ENCODE data around the gene SHTN1.

Gene SHTN1, protein sequence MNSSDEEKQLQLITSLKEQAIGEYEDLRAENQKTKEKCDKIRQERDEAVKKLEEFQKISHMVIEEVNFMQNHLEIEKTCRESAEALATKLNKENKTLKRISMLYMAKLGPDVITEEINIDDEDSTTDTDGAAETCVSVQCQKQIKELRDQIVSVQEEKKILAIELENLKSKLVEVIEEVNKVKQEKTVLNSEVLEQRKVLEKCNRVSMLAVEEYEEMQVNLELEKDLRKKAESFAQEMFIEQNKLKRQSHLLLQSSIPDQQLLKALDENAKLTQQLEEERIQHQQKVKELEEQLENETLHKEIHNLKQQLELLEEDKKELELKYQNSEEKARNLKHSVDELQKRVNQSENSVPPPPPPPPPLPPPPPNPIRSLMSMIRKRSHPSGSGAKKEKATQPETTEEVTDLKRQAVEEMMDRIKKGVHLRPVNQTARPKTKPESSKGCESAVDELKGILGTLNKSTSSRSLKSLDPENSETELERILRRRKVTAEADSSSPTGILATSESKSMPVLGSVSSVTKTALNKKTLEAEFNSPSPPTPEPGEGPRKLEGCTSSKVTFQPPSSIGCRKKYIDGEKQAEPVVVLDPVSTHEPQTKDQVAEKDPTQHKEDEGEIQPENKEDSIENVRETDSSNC

DNA sequence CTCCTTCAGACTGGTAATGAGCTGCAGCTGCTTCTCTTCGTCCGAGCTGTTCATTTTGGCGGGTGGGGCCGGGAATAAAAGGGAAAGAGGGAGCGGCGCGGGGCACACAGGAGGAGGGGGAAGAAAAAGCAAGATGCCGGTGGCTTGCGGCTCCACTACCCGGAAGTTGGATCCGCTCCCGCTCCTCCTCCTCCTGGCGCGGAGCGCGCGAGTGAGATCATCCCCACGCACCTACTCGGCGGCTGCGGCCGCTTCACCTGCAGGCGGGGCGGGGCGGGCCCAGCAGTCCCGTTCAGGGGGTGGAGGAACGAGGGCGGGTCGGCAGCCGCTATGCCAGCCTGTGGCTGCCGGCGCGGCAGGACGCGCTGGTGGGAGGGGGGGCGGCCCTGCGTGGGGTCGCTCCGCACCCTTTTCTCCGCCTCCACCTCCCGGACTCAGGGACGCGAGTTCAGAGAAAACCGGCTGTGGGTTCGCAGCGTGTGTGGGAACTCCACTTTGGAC is at the start of gene SHTN1:
SHTN1 (minus strand) TSS at position 162 of the 501 bp plus-strand sequence; CDS start at position 54, 108 bp downstream.
- peak in 2 of 3 donors; percentile 12 to 14 for DNase-seq (ENCODE audit: low read depth in 2 of 3, low spot score in 1 of 3)

DNA sequence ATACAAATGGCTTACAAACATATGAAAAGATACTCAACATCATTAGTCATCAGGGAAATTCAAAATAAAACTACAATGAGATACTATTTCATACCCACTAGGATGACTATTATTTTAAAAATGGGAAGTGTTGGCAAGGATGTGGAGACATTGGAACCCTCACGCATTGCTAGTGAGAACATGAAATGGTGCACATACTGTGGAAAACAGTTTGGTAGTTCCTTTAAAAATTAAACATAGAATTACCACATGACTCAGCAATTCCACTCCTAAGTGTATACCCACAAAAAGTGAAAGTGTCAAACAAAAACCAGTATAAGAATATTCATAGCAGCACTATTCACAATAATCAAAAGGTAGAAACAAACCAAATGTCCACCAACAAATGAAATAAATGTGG is 48.5 kb upstream of the SHTN1 start:
- DNase-seq (ENCODE audit: low read depth in 2 of 3, low spot score in 1 of 3), result no peak

DNA sequence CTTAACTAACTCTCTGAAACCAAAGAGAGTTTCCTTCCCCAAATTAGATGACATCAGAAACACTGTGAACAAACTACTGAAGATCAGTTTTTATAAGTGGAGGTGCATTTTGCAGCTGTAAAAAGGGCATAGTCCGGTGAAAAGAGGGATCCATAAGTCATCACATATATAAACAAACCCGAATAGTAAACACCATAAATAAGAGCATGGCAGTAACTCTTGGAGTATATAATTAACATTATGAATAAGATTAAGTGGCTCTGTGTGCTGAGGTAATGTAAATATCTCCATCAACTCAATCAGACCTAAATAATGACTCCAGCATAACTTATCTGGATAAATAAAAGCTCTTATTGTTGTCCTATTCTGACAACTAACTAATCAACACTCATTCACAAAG is 43.0 kb upstream of the SHTN1 start:
- no peak for DNase-seq (ENCODE audit: low read depth in 2 of 3, low spot score in 1 of 3)

DNA sequence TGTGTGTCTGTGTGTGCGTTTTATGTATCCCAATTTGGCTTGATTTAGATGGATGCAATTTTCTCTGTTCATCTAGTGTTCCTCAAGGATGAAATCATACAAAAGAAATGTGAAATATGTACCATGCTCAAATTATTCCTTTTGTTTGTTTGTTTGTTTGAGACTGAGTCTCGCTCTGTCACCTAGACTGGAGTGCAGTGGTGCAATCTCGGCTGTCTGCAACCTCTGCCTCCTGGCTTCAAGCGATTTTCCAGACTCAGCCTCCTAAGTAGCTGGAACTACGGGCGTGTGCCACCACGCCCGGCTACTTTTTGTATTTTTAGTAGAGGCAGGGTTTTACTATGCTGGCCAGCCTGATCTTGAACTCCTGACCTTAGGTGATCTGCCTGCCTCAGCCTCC is 11.3 kb upstream of the SHTN1 start:
- DNase-seq (ENCODE audit: low read depth in 2 of 3, low spot score in 1 of 3), result no peak

DNA sequence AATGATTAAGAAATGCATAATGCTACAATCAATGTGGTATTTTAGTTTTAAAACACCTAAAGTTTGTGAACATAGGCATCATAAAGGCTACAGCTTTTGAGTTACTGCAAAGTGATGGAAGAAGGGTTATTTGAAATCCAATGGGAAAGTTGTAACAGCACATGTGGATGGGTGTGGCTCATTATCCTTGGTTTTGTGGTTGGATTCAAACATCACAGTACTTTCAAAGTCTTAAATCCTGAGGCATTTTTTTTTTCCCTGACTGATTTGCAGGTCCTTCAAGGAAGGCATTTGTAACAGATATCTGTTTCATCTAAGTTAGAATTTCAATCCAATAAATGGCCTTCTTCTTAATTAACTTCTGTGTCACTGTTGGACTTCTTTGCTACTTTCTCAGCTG is 9.8 kb upstream of the SHTN1 start:
- no peak for DNase-seq (ENCODE audit: low read depth in 2 of 3, low spot score in 1 of 3)

DNA sequence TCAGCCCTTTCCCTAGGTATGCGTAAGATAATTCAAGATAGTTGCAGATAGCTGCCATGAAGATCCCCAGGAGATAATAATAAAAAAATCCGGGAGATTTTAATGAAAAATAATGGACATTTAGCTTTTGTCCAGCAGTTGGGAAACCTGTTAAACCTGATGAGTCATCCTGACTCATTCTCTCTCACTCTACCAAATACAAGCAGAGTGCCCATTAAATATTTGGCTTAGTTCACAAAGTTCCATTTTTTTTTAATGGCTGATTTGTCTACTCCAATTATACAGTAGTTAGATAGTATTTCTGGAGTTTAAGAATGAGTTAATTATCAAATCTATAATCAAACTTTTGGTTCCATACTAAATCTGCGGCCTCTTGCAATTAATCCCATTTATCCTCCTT is 2.1 kb upstream of the SHTN1 start:
- DNase-seq (ENCODE audit: low read depth in 2 of 3, low spot score in 1 of 3), result no peak

DNA sequence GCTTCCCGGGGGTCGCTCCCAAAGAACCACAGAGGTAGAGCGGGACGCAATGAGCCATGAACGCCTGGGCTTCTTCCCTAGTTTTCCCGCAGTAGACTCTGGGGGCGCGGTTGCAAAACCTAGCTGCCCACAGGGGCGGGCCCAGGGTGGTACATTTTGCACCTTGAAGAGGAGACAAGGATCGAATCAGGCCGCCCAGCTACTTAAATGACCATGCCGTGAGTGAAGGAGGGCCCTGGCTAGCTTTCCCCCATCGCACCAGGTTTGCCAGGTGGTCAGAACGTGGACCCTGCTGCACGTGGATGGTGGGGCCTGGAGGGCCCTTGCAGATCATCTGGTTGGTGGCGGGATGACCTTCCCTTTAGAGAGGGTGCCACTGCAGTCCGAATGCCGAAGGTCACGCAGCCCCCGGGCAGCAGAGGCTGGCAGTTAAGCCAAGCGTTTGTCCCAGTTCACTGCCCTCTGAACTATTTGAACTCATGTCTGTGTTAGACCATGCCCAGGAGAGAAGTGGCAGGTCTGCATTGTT is 604 bp upstream of the SHTN1 start:
- DNase-seq (ENCODE audit: low read depth in 2 of 3, low spot score in 1 of 3), result no peak

DNA sequence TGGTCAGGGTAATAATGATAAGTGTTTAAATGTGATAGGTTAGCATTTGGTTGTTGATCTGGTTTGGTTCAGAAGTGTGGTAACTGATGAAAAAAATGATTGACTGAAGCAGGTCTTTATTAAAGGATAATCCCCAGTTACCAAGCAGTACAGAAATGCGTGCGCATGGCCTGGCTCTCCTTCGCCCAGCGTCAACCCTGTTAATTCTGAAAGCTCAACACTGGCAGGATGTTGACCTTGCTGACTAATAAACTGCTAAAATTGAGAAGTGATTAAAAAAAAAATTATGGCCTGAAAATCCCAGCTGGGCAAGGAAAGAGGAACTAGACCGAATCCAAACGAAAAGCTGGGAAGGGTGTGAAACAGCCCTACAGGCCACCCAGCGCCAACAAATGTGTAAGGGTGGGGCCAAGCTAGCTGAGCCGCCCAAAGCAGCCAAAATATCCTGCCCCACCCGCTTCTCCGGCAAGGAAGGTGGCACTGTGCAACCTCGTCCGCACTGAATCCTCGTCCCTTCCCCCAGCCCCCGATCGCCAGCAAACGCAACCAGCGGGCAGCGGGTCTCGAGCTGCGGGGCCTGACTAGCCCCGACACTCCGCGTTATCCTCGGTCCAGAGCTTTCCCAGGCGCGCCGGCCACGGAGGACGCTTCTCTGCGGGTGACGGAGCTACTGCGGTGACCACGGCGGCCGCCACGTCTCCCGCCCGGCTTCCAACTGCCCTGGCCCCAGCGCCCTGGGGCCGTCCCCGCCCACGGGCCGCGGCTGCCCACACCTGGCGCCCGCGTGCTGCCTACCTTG is 561 bp downstream of the SHTN1 start:
- peak in 1 of 3 donors; percentile 0 for DNase-seq (ENCODE audit: low read depth in 2 of 3, low spot score in 1 of 3)

DNA sequence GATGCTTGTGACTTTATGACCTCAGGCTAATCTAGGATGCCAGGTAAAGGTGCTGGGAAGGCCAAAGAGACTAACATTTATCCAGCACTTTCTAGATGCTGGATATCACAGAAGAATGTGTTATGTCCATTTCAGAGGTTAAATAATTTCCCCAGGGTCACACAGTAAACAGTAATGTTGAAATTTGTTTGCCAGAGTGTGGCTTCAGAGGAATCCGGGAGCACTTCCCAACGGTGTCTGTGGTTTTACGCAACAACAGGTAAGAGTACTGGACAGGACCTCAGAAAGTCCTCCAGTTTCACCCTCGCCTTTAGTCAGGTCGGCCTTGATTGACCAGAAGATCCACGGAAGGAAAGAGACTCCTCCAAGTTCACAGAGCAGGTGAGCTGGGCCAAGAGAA is 1.7 kb downstream of the SHTN1 start:
- no peak for DNase-seq (ENCODE audit: low read depth in 2 of 3, low spot score in 1 of 3)

DNA sequence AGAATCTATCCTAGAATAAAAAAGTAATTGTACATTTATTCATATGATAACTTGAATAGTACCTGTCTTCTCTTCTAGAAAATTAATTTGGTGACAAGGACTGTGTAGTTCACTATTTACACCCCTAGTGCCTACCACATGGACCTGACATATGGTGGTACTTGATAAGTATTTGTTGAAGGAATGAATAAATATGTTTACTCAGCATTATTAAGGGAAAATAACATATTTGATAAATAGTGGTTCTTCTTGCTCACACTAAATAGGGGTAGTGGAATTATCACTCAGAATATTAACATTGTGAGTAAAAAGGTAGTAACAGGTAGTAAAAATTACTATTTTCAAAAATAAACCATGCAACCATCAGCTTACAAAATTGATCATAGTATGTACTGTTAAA is 2.8 kb downstream of the SHTN1 start:
- DNase-seq (ENCODE audit: low read depth in 2 of 3, low spot score in 1 of 3), result no peak

DNA sequence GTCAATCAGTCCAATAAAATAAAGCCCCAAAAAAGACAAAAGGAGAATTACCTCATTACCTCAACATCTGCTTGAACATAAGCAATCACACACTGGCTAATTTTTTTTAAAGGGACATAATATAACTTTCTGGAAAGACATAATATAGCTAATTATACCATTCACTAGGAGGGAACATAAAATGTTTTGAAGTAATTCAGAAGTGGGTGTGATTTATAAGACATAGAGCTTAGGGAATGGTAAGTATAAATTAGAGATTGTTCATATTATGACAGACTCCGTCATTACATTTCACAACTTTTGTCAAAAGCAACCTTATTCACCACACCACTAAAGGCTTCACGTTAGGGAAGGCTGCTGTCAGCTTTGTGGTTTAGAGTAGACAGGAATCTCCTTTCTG is 3.8 kb downstream of the SHTN1 start:
- DNase-seq (ENCODE audit: low read depth in 2 of 3, low spot score in 1 of 3), result no peak

DNA sequence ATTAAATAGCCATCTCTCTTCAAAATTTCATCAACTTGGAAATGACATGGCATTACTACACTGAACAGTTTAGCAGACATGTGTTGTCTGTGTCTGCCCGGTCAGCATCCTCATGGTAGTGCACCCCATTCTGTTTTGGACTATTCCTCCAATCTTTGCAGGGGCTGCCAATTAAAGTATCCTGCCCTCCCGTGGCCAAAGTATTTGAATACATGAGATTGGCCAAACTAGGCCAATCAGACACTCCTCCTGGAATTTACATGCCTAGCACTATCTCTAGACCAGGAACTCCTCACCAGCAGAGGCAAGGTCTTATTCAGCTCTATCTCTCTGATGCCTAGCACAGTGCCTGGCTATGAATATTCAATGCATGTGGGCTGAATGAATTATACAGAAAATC is 4.4 kb downstream of the SHTN1 start:
- no peak for DNase-seq (ENCODE audit: low read depth in 2 of 3, low spot score in 1 of 3)

DNA sequence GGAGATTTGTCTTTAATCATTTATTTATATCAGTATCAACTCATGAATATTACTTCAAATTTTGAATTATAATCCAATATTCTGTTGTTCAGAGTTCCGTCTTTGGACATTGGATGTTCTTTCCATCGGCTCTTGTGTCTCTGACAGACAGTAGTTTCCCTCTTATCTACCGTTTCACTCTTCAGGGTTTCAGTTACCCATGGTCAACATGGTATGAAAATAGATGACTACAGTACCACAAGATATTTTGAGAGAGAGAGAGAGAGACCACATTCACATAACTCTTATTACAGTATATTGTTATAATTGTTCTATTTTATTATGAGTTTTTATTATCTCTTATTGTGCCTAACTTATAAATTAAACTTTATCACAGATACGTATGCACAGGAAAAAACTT is 6.8 kb downstream of the SHTN1 start:
- DNase-seq (ENCODE audit: low read depth in 2 of 3, low spot score in 1 of 3), result no peak

DNA sequence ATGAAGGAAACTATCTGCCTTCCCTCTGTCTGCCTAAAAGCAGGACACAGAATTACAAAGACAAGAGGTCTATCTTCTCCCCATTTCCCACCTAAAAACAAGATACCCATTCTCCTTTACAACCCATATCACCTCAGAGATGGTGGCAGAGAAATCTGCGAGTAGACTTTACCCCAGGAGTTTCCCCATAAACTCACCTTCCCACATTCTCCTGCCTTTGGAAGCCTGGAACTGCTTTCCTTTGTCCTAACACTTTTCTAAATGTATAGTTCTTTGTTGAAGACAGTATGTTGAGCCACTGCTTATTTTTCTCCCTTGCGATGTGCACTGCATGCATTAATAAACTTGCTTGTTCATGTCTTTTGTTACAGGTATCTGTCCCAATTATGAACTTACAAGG is 8.0 kb downstream of the SHTN1 start:
- DNase-seq (ENCODE audit: low read depth in 2 of 3, low spot score in 1 of 3), result no peak

DNA sequence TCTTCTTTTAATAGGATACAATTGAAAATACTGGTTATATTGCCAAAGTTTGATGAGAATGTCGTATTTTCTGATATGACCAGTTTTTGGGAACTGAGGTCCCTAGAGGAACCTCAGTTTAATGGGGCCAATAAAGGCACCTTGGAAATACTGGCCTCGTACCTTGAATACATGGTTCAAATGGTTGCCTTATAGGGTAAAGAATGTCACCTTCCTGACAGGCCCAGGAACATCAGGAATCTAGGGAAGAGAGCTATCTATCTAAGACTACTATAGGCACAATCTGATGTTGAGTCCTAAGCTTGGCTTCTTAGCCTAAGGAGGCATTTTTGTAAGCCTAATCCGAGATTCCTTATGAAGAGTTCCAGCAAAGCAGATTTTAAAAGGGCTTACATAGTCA is 9.3 kb downstream of the SHTN1 start:
- no peak for DNase-seq (ENCODE audit: low read depth in 2 of 3, low spot score in 1 of 3)

DNA sequence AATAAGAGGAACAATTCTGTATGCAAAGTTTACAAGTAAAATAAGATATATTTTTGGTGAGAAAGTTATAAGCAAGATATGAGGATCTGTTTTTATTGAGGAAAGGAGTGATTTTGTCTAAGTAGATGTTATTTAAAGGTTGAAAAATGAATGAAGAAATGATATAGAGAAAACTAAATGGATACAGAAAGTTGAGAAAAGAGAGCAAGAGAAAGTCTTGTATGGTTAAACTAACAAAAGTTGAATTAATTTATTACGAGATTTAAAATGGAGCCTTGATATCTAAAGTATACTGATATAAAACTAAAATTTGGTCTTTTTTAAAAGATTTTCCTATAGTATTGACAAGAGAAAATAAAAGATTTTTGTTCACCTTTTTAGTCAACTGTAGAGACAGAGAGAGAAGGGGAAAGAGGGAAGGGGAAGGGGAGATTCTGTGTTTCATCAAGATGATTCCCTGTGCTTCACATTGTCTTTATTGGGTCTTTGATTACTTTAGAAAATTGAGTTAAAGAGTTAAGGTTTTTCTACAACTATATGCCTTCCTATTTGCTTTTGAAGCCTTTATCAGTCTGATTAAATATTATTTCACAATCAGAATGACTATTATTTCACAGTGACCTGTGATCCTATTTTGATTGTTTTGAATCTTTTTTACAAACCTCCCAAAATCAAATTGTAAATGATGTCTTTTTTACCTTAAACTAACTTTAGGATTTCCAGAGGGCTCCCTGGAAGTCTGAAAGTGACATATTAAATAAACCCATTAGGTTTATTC is 10.7 kb downstream of the SHTN1 start:
- no peak for DNase-seq (ENCODE audit: low read depth in 2 of 3, low spot score in 1 of 3)

DNA sequence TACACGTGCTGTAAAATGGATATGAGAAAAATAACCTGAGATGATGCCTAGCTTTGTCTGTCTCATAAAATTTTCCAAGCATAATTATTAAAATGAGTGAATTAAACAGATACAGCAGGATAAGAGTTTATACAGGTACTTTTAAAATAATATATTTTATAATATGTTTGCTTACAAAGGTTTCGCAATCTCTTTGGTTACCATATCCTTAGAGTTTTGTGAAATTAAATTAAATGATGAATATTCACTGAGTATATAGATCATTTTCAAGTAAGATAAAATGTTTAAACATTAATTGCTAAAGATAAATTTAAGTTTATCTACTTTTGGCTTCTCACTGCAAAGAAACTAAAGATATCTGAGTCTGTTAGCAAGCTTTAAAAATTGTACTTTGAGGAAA is 11.4 kb downstream of the SHTN1 start:
- DNase-seq (ENCODE audit: low read depth in 2 of 3, low spot score in 1 of 3), result no peak

DNA sequence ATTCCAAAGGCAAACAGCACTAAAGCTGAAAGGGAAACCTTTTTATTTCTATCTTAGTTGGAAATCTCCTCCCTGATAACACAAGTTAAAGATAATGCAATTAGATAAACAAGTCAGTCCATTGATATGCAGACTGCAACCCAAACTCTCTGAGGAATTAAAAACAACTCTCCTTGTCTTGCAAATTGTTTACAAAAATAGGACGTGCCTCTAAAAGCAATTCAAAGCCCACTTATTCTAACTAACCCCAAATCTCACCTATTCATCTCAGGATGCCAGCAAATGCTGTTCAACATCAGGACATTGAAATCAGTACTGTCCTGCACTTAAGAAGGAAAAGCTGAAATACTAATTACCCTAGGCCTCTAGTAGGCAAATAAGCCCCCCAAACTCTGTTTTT is 12.8 kb downstream of the SHTN1 start:
- no peak for DNase-seq (ENCODE audit: low read depth in 2 of 3, low spot score in 1 of 3)

DNA sequence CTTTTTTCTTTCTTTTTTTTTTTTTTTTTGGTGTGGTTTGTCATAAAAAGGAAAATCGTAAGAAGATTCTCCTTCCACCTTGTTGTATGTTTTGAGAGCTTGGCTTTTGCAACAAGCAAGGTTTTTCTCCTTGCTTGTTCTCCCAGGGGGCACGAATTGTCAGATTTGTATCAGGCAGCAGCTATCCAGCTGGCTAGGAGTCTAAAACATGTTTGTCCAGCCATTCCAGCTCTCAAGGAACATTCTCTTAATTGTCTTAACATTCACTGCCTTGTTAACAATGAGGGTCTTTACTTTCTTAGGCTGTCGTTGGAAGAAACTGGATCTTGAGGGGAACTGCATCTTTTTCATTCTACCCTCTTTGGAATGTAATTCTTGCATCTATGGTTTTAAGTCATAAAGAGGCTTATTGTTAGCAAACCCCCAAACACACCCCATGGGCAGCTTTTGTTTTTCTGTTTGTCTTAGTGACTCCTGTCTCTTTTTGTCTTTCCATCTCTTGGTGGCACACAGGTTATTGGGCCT is 14.6 kb downstream of the SHTN1 start:
- DNase-seq (ENCODE audit: low read depth in 2 of 3, low spot score in 1 of 3), result no peak

DNA sequence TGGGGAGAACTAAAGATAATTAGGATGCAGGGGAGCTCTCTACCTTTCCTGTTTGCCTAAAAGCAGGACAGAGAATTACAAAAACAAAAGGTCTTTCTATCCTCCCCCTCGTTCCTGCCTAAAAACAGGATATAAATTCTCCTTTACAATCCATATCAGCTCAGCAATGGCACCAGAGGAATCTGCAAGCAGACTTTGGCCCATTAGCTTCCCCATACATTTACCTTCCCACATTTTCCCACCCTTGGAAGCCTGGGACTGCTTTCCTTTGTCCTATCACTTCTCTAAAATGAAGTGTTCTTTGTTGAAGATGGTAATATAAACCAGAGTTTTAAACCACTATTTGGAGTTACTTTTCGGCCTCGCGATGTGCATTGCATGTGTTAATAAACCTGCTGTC is 15.5 kb downstream of the SHTN1 start:
- DNase-seq (ENCODE audit: low read depth in 2 of 3, low spot score in 1 of 3), result no peak

DNA sequence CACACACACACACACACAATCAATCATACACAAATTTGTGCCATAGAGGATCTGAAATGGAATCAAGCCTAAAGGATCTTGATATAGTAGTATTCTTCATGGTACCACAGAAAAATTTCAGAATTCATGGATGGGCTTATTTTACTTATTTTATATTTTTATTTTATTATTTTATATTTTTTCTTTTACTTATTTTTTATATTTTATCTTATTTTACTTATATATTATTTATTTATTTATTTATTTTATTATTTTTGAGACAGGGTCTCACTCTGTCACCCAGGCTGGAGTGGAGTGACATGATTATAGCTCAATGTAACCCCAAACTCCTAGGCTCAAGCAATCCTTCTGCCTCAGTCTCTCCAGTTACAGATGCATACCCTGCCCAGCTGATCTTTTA is 16.7 kb downstream of the SHTN1 start:
- no peak for DNase-seq (ENCODE audit: low read depth in 2 of 3, low spot score in 1 of 3)
